ENCODE data around the gene FCRL4. TPM values are rescaled to one million over a fixed set of nuclear protein-coding genes. Genes with fewer than 3 reads are reported as not detected.

Gene FCRL4
- total RNA-seq, 1 donor from 2014 or later, result not detected

DNA sequence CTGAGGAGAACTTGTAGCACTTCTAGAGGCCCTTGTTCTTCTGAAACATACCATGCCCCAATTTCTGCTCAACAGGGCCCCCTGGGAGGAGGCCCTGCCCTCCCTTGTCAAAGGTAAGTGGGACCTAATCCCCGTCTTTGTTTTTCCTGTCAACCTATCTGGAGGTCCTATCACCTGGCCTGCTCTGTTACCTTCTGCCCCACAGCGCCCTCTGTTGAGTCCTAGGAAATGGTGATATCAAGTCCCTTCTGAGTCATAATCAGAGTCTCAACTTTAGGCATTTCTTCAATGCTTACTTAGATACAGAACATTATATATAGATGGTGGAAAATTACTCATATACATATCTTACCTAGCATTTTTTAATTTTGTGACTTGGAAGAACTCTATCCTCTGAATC lies 28.2 kb upstream of the FCRL4 start:
- Mint-ChIP-seq H3K36me3 (ENCODE audit: unreplicated experiment) (no peaks in the 10 kb centered on the region), H3K9me3 (ENCODE audit: unreplicated experiment) (no peaks in the 10 kb centered on the region), H3K4me1 (ENCODE audit: low read depth, unreplicated experiment) (no peaks in the 10 kb centered on the region), H3K4me3 (ENCODE audit: unreplicated experiment) (no peak overlapping the region), H3K27ac (ENCODE audit: unreplicated experiment) (no peak overlapping the region), H3K27me3 (ENCODE audit: unreplicated experiment) (no peaks in the 10 kb centered on the region)
- DNase-seq, result no peak
- TF ChIP-seq, protein P1, sequence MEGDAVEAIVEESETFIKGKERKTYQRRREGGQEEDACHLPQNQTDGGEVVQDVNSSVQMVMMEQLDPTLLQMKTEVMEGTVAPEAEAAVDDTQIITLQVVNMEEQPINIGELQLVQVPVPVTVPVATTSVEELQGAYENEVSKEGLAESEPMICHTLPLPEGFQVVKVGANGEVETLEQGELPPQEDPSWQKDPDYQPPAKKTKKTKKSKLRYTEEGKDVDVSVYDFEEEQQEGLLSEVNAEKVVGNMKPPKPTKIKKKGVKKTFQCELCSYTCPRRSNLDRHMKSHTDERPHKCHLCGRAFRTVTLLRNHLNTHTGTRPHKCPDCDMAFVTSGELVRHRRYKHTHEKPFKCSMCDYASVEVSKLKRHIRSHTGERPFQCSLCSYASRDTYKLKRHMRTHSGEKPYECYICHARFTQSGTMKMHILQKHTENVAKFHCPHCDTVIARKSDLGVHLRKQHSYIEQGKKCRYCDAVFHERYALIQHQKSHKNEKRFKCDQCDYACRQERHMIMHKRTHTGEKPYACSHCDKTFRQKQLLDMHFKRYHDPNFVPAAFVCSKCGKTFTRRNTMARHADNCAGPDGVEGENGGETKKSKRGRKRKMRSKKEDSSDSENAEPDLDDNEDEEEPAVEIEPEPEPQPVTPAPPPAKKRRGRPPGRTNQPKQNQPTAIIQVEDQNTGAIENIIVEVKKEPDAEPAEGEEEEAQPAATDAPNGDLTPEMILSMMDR (IDR thresholded peaks at IDR 0.05; ENCODE audit: partially characterized antibody, unreplicated experiment), result no peak

DNA sequence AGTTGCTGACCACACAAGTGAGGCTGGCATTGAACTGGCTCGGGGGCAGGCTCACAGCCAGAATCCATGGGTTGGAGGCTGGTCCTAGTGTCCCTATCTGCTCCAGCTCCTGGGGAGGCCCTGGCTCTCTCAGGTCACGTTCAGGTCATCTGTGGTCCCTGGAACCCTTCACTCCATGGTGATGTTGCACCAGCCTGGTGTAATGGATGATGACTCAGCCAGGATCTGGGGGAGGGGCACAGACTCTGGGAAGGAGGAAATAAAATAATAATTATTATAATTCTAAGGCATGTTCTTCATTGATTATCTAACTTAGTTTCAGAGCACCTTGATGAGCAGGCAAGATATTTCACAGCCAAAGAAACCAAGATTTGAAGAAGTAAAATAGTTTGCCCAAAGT lies 26.6 kb upstream of the FCRL4 start:
- H3K4me1 Mint-ChIP-seq (ENCODE audit: low read depth, unreplicated experiment), result no peaks in the 10 kb centered on the region
- no peak for DNase-seq
- H3K36me3 Mint-ChIP-seq (ENCODE audit: unreplicated experiment), result no peaks in the 10 kb centered on the region
- TF ChIP-seq, protein P1 (IDR thresholded peaks at IDR 0.05; ENCODE audit: partially characterized antibody, unreplicated experiment), result no peak
- H3K4me3 Mint-ChIP-seq (ENCODE audit: unreplicated experiment), result no peak overlapping the region
- no peak overlapping the region for H3K27ac Mint-ChIP-seq (ENCODE audit: unreplicated experiment)
- H3K27me3 Mint-ChIP-seq (ENCODE audit: unreplicated experiment), result no peaks in the 10 kb centered on the region
- no peaks in the 10 kb centered on the region for H3K9me3 Mint-ChIP-seq (ENCODE audit: unreplicated experiment)

DNA sequence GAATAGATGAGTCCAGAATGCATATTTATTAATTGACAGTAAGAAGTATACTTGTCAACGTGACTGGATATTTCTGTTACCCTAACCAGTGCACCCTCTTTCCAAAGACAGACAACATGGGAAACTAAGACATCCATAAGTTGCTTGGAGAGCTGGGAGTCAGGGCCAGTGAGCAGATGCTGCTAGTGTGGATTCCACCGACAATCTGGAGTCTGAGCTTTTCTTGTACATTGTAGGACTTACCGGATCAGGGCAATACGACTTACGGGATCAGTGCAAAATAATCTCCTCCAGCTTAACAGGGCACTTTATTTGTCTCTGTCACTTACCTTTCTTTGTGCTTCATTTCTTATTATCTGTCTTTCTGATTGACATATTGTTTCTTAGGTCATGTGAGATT lies 24.6 kb upstream of the FCRL4 start:
- Mint-ChIP-seq H3K9me3 (ENCODE audit: unreplicated experiment) (no peaks in the 10 kb centered on the region), H3K4me3 (ENCODE audit: unreplicated experiment) (no peak overlapping the region), H3K4me1 (ENCODE audit: low read depth, unreplicated experiment) (no peaks in the 10 kb centered on the region), H3K27ac (ENCODE audit: unreplicated experiment) (no peak overlapping the region), H3K36me3 (ENCODE audit: unreplicated experiment) (no peaks in the 10 kb centered on the region), H3K27me3 (ENCODE audit: unreplicated experiment) (no peaks in the 10 kb centered on the region)
- DNase-seq, result no peak
- TF ChIP-seq, protein P1 (IDR thresholded peaks at IDR 0.05; ENCODE audit: partially characterized antibody, unreplicated experiment), result no peak

DNA sequence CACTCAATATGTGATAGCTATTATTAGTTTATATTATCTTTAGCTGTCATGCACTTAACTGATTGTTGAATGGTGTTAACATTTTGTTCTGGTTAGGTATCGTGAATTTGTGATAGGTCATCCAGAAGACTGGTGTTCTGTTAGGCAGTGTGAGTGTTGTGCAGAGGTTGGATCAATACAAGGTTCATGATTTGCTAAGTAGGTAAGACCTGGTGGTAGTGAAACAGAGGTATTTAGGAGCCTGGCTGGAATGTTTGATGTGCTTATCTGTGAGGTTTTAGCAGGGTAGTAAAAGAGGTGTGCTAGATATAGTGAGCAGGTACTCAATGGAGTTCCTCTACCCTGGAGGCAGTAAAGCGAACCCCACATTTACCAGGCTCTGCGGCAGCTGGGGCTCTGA lies 20.3 kb upstream of the FCRL4 start:
- Mint-ChIP-seq H3K27ac (ENCODE audit: unreplicated experiment) (no peak overlapping the region), H3K9me3 (ENCODE audit: unreplicated experiment) (no peaks in the 10 kb centered on the region), H3K27me3 (ENCODE audit: unreplicated experiment) (no peaks in the 10 kb centered on the region), H3K4me3 (ENCODE audit: unreplicated experiment) (no peak overlapping the region), H3K36me3 (ENCODE audit: unreplicated experiment) (no peaks in the 10 kb centered on the region), H3K4me1 (ENCODE audit: low read depth, unreplicated experiment) (no peaks in the 10 kb centered on the region)
- TF ChIP-seq, protein P1 (IDR thresholded peaks at IDR 0.05; ENCODE audit: partially characterized antibody, unreplicated experiment), result no peak
- no peak for DNase-seq

DNA sequence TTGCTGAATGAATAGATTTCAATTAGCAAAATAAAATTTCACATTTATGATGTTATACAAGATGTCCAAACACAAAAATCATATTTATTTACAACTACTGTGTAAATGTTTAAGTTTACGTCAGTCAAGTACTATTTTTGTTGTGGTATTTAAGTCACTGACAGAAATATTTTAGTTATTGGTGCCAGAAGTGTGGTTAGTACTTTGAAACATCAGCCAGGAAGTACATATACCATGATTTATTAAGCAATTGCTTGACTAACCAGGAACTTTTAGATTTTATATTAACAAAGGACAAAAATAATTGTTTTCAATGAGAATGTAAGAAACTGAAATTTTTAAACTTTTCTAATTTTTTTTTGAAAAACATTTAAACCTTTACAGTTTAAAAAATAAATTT lies 2.4 kb upstream of the FCRL4 start:
- TF ChIP-seq, protein P1 (IDR thresholded peaks at IDR 0.05; ENCODE audit: partially characterized antibody, unreplicated experiment), result no peak
- H3K27me3 Mint-ChIP-seq (ENCODE audit: unreplicated experiment), result no peaks in the 10 kb centered on the region
- no peaks in the 10 kb centered on the region for H3K4me1 Mint-ChIP-seq (ENCODE audit: low read depth, unreplicated experiment)
- H3K9me3 Mint-ChIP-seq (ENCODE audit: unreplicated experiment), result no peaks in the 10 kb centered on the region
- H3K36me3 Mint-ChIP-seq (ENCODE audit: unreplicated experiment), result no peaks in the 10 kb centered on the region
- H3K4me3 Mint-ChIP-seq (ENCODE audit: unreplicated experiment), result no peak overlapping the region
- no peak overlapping the region for H3K27ac Mint-ChIP-seq (ENCODE audit: unreplicated experiment)
- no peak for DNase-seq

All from glutamatergic neuron (in vitro differentiated cells).